ENCODE measurements around the gene KSR2.

Gene KSR2

GRCh38 chr12:117855165-117855564 lies 113.6 kb downstream of the KSR2 start:
- DNase-seq, result no peak

GRCh38 chr12:117854339-117855012 lies 114.3 kb downstream of the KSR2 start:
- DNase-seq, result peak; percentile 39

GRCh38 chr12:117853600-117853999 lies 115.2 kb downstream of the KSR2 start:
- peak; percentile 56 for DNase-seq

- peak; percentile 42 for DNase-seq
Measured at GRCh38 chr12:117850048-117850447, 118.7 kb downstream of the KSR2 start.

GRCh38 chr12:117847371-117847770 lies 121.4 kb downstream of the KSR2 start:
- no peak for DNase-seq

- no peak for DNase-seq
Measured at GRCh38 chr12:117845271-117845904, 123.4 kb downstream of the KSR2 start.

- no peak for DNase-seq
Measured at GRCh38 chr12:117844114-117844830, 124.5 kb downstream of the KSR2 start.

- DNase-seq, result no peak
Measured at GRCh38 chr12:117842630-117843029, 126.2 kb downstream of the KSR2 start.

- no peak for DNase-seq
Measured at GRCh38 chr12:117842220-117842619, 126.6 kb downstream of the KSR2 start.

GRCh38 chr12:117837737-117838050 lies 131.1 kb downstream of the KSR2 start:
- DNase-seq, result no peak

GRCh38 chr12:117836999-117837736 lies 131.6 kb downstream of the KSR2 start:
- DNase-seq, result peak; percentile 35

- DNase-seq, result no peak
Measured at GRCh38 chr12:117836476-117836875, 132.3 kb downstream of the KSR2 start.

GRCh38 chr12:117835156-117835555 lies 133.6 kb downstream of the KSR2 start:
- no peak for DNase-seq

- no peak for DNase-seq
Measured at GRCh38 chr12:117832459-117833457, 136.0 kb downstream of the KSR2 start.

GRCh38 chr12:117830471-117830870 lies 138.3 kb downstream of the KSR2 start:
- DNase-seq, result no peak

- DNase-seq, result no peak
Measured at GRCh38 chr12:117829108-117829507, 139.7 kb downstream of the KSR2 start.

GRCh38 chr12:117827660-117828059 lies 141.1 kb downstream of the KSR2 start:
- DNase-seq, result no peak

GRCh38 chr12:117825827-117826226 lies 143.0 kb downstream of the KSR2 start:
- DNase-seq, result no peak

- DNase-seq, result no peak
Measured at GRCh38 chr12:117821480-117822175, 147.2 kb downstream of the KSR2 start.

- no peak for DNase-seq
Measured at GRCh38 chr12:117820216-117820907, 148.4 kb downstream of the KSR2 start.

- no peak for DNase-seq
Measured at GRCh38 chr12:117819160-117819559, 149.6 kb downstream of the KSR2 start.
